Skeletal muscle tissue (tissue), 4 donors: Measurements from ENCODE around the gene GDPD3. TPM values are rescaled to one million over a fixed set of nuclear protein-coding genes. Genes with fewer than 3 reads are reported as not detected.

Source experiments
- H3K27ac ChIP-seq: one replicate; pipeline ENCODE4 v1.7.0; 2013; ENCODE audit warnings: mild to moderate bottlenecking, low read depth, low read length, inconsistent platforms
- H3K27me3 ChIP-seq, 3 donors: one replicate each; pipeline ENCODE4 v1.7.0; 2013; ENCODE audit warnings: low read length in 3 of 3; ENCODE audit not compliant: control insufficient read depth in 3 of 3, insufficient read depth in 3 of 3
- H3K36me3 ChIP-seq, 3 donors: one replicate each; pipeline ENCODE4 v1.7.0; 2013; ENCODE audit warnings: low read length in 3 of 3; ENCODE audit not compliant: control insufficient read depth in 3 of 3, insufficient read depth in 3 of 3
- H3K4me1 ChIP-seq, 3 donors: one replicate each; pipeline ENCODE4 v1.7.0; 2013; ENCODE audit warnings: low read length in 3 of 3, mild to moderate bottlenecking in 3 of 3; ENCODE audit not compliant: control insufficient read depth in 3 of 3, insufficient read depth in 3 of 3
- H3K4me3 ChIP-seq, 3 donors: one replicate each; pipeline ENCODE4 v1.7.0; 2013; ENCODE audit warnings: low read length in 3 of 3
- H3K9ac ChIP-seq, 3 donors: one replicate each; pipeline ENCODE4 v1.7.0; 2013; ENCODE audit warnings: low read length in 3 of 3, mild to moderate bottlenecking in 3 of 3, moderate library complexity in 2 of 3, low read depth in 1 of 3
- H3K9me3 ChIP-seq, 3 donors: one replicate each; pipeline ENCODE4 v1.7.0; 2013; ENCODE audit warnings: low read length in 3 of 3; ENCODE audit not compliant: control insufficient read depth in 3 of 3
- total RNA-seq: library from RNA; depleted of rRNA; stranded (reverse); fragments of >200 nt; gene quantifications from one replicate; pipeline ENCODE4 v1.2.3, GENCODE V29; 2014
- donor health status: Osteomylitis.

Gene GDPD3
- total RNA-seq, 1 donor from 2014 or later = 0.52 TPM

GRCh38 chr16:30096105-30096861 is 17.1 kb downstream of the GDPD3 start, which contains the start of gene YPEL3:
Gene YPEL3, minus strand, starts transcription at chr16:30096213. Its CDS starts 731 bp downstream, at chr16:30095482.
- peak within 1 kb of the TSS; percentile 96 for H3K27ac ChIP-seq

GRCh38 chr16:30095166-30096078 is 17.9 kb downstream of the GDPD3 start:
- Histone ChIP-seq H3K9me3 (peaks cover 0 to 4% (median 4%) of the 10 kb centered on the region in 3 donors), H3K4me3 (peak overlapping the region; percentile 92 to 99 (median 95)), H3K36me3 (peaks cover 11 to 15% (median 14%) of the 10 kb centered on the region in 3 donors), H3K27me3 (no peaks in the 10 kb centered on the region), H3K9ac (peak overlapping the region; percentile 98 to 100 (median 99)), H3K27ac (peak overlapping the region; percentile 96), H3K4me1 (peaks cover 34 to 47% (median 43%) of the 10 kb centered on the region in 3 donors)

More at GRCh38 chr16:30096105-30096861, 17.1 kb downstream of the GDPD3 start, which contains the start of gene YPEL3:
- peaks cover 34 to 45% (median 38%) of the 10 kb centered on the region in 3 donors for H3K4me1 ChIP-seq
- peaks cover 11 to 15% (median 14%) of the 10 kb centered on the region in 3 donors for H3K36me3 ChIP-seq
- H3K9me3 ChIP-seq = peaks cover 0 to 4% (median 4%) of the 10 kb centered on the region in 3 donors
- H3K9ac ChIP-seq = peak within 1 kb of the TSS; percentile 98 to 100 (median 99)
- no peaks in the 10 kb centered on the region for H3K27me3 ChIP-seq
- H3K4me3 ChIP-seq = peak within 1 kb of the TSS; percentile 92 to 99 (median 95)

DNA sequence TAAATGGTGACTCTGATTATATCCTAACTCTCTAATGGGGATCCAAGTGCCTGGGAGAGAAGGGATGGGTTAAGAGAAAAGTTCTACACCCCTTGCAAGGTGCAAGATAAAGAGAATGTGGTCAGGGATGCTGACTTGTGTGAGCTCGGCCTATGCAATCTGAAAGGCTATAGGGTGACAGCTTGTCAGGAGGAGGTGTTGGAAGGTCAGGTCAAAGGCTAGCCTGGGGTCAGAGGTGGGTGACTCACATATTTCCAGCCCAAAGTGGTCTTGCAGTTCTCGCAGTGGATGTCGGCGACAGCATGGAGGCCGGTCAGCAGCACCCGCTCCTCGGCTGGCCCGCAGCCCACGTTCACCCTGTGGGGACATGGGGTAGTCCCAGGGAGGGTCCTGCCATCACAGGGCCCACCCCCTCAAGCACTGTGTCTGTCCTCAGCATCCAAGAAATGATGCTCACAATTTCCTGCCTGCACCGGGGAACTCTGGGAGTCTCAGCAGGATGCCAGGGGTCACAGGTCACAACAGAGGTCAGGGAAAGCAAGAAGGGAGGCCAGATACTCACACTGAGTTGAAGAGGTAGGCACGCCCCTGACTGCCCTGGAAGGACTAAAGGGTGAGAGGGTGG is 18.7 kb downstream of the GDPD3 start:
- H3K36me3 ChIP-seq = peaks cover 11 to 15% (median 14%) of the 10 kb centered on the region in 3 donors
- no peaks in the 10 kb centered on the region for H3K27me3 ChIP-seq
- H3K9ac ChIP-seq = peak overlapping the region; percentile 98 to 100 (median 99)
- H3K27ac ChIP-seq = peak overlapping the region; percentile 96
- peaks cover 34 to 48% (median 47%) of the 10 kb centered on the region in 3 donors for H3K4me1 ChIP-seq
- H3K4me3 ChIP-seq = peak overlapping the region; percentile 92 to 99 (median 95)
- peaks cover 0 to 4% (median 4%) of the 10 kb centered on the region in 3 donors for H3K9me3 ChIP-seq

GRCh38 chr16:30092373-30093010 is 20.8 kb downstream of the GDPD3 start:
- H3K9ac ChIP-seq = peak overlapping the region; percentile 72 to 89 (median 81)

GRCh38 chr16:30091474-30092372 is 21.6 kb downstream of the GDPD3 start, which contains the start of gene TBX6:
Gene TBX6, minus strand, starts transcription at chr16:30091924. Its CDS starts 731 bp downstream, at chr16:30091193.
- peaks cover 33 to 51% (median 47%) of the 10 kb centered on the region in 3 donors for H3K4me1 ChIP-seq
- H3K36me3 ChIP-seq = peaks cover 13 to 15% (median 14%) of the 10 kb centered on the region in 3 donors
- H3K27ac ChIP-seq = peak within 1 kb of the TSS; percentile 85
- H3K4me3 ChIP-seq = peak within 1 kb of the TSS; percentile 71 to 83 (median 77)
- H3K27me3 ChIP-seq = no peaks in the 10 kb centered on the region
- no peaks in the 10 kb centered on the region for H3K9me3 ChIP-seq
- peak within 1 kb of the TSS; percentile 72 to 89 (median 81) for H3K9ac ChIP-seq

More at GRCh38 chr16:30092373-30093010, 20.8 kb downstream of the GDPD3 start:
- Histone ChIP-seq H3K36me3 (peaks cover 12 to 15% (median 14%) of the 10 kb centered on the region in 3 donors), H3K27me3 (no peaks in the 10 kb centered on the region), H3K9me3 (peaks cover 0 to 4% (median 4%) of the 10 kb centered on the region in 3 donors), H3K4me1 (peaks cover 34 to 53% (median 47%) of the 10 kb centered on the region in 3 donors), H3K27ac (peak overlapping the region; percentile 85), H3K4me3 (peak overlapping the region; percentile 64 to 80 (median 77))

- no peak overlapping the region for H3K4me3 ChIP-seq
- H3K9ac ChIP-seq = peak overlapping the region in 1 of 3 donors; percentile 89
- H3K27me3 ChIP-seq = no peaks in the 10 kb centered on the region
- H3K27ac ChIP-seq = peak overlapping the region; percentile 85
- peaks cover 13 to 15% (median 14%) of the 10 kb centered on the region in 3 donors for H3K36me3 ChIP-seq
- H3K9me3 ChIP-seq = no peaks in the 10 kb centered on the region
- peaks cover 29 to 46% (median 43%) of the 10 kb centered on the region in 3 donors for H3K4me1 ChIP-seq
Measured at GRCh38 chr16:30090610-30091331, 22.6 kb downstream of the GDPD3 start.

- no peak overlapping the region for H3K27ac ChIP-seq
- H3K4me3 ChIP-seq = no peak overlapping the region
- peaks cover 13 to 31% (median 28%) of the 10 kb centered on the region in 3 donors for H3K4me1 ChIP-seq
- H3K9me3 ChIP-seq = no peaks in the 10 kb centered on the region
- peaks cover 15 to 18% (median 16%) of the 10 kb centered on the region in 3 donors for H3K36me3 ChIP-seq
- no peaks in the 10 kb centered on the region for H3K27me3 ChIP-seq
- peak overlapping the region in 1 of 3 donors; percentile 16 for H3K9ac ChIP-seq
Measured at GRCh38 chr16:30088832-30089624, 24.3 kb downstream of the GDPD3 start.
